Stimulated activated CD4-positive, alpha-beta T cell treated with anti-CD3 and anti-CD28 coated beads, TNF-alpha, amount 100 ng/mL, for 24 hours (primary cell): ENCODE measurements around the gene ZNF804B.

ENCODE experiments used
- DNase-seq, 3 experiments: peaks; one replicate each; pipeline ENCODE4 v3.0.0-alpha.2; 2020; ENCODE audit warnings: low read depth in 3 of 3

ZNF804B gene

GRCh38 chr7:88967432-88967831 is 207.9 kb downstream of the ZNF804B start:
- no peak for DNase-seq

- no peak for DNase-seq
Measured at GRCh38 chr7:88969167-88969566, 209.7 kb downstream of the ZNF804B start.

- no peak for DNase-seq
Measured at GRCh38 chr7:88985295-88985694, 225.8 kb downstream of the ZNF804B start.

- DNase-seq, result no peak
Measured at GRCh38 chr7:89001306-89001705, 241.8 kb downstream of the ZNF804B start.

- no peak for DNase-seq
Measured at GRCh38 chr7:89002981-89003956, 243.8 kb downstream of the ZNF804B start.

GRCh38 chr7:89012016-89012415 is 252.5 kb downstream of the ZNF804B start:
- DNase-seq, result no peak

- no peak for DNase-seq
Measured at GRCh38 chr7:89017695-89018094, 258.2 kb downstream of the ZNF804B start.

GRCh38 chr7:89021741-89022140 is 262.2 kb downstream of the ZNF804B start:
- no peak for DNase-seq

- no peak for DNase-seq
Measured at GRCh38 chr7:89023206-89023605, 263.7 kb downstream of the ZNF804B start.

GRCh38 chr7:89023877-89024276 is 264.4 kb downstream of the ZNF804B start:
- DNase-seq, result no peak

- DNase-seq, result no peak
Measured at GRCh38 chr7:89027781-89028180, 268.3 kb downstream of the ZNF804B start.

GRCh38 chr7:89028319-89028718 is 268.8 kb downstream of the ZNF804B start:
- no peak for DNase-seq

GRCh38 chr7:89029864-89030263 is 270.4 kb downstream of the ZNF804B start:
- DNase-seq, result no peak

- no peak for DNase-seq
Measured at GRCh38 chr7:89041240-89041639, 281.7 kb downstream of the ZNF804B start.

GRCh38 chr7:89042940-89043339 is 283.4 kb downstream of the ZNF804B start:
- no peak for DNase-seq

GRCh38 chr7:89049043-89049442 is 289.5 kb downstream of the ZNF804B start:
- DNase-seq, result no peak

- DNase-seq, result no peak
Measured at GRCh38 chr7:89053130-89053529, 293.6 kb downstream of the ZNF804B start.

GRCh38 chr7:89054361-89054760 is 294.9 kb downstream of the ZNF804B start:
- no peak for DNase-seq

- no peak for DNase-seq
Measured at GRCh38 chr7:89060234-89060633, 300.7 kb downstream of the ZNF804B start.

GRCh38 chr7:89064831-89065230 is 305.3 kb downstream of the ZNF804B start:
- no peak for DNase-seq

GRCh38 chr7:89067048-89067447 is 307.5 kb downstream of the ZNF804B start:
- DNase-seq, result no peak

- no peak for DNase-seq
Measured at GRCh38 chr7:89072081-89072480, 312.6 kb downstream of the ZNF804B start.

GRCh38 chr7:89073776-89074175 is 314.3 kb downstream of the ZNF804B start:
- DNase-seq, result no peak

GRCh38 chr7:89077992-89078391 is 318.5 kb downstream of the ZNF804B start:
- DNase-seq, result no peak
